Myometrial cell (primary cell): ENCODE data around the gene SLIT1. TPM values are rescaled to one million over a fixed set of nuclear protein-coding genes. Genes with fewer than 3 reads are reported as not detected.

Source experiments
- total RNA-seq: library from RNA; depleted of rRNA; stranded (reverse); fragments of >200 nt; gene quantifications from 2 replicates; pipeline ENCODE4 v1.2.3, GENCODE V29; 2015

The SLIT1 gene
- not detected in 2 replicates for total RNA-seq

GRCh38 chr10:97185326-97186058 is at the start of gene SLIT1:
SLIT1 (minus strand) TSS chr10:97185959; CDS start chr10:97185674, 285 bp downstream.

Other genes starting within 250 kb of the SLIT1 start
- gene ARHGAP19, start 106.7 kb upstream of the SLIT1 start, total RNA-seq = 8.9 and 10.8 TPM in 2 replicates
- gene FRAT1, start 133.3 kb upstream of the SLIT1 start, total RNA-seq = 1.4 and 1.9 TPM in 2 replicates
- gene FRAT2, start 148.8 kb upstream of the SLIT1 start, total RNA-seq = 4.9 and 6.2 TPM in 2 replicates
- gene RRP12, start 215.4 kb upstream of the SLIT1 start, total RNA-seq = 24.3 and 31.4 TPM in 2 replicates
- 803 and 845 TPM in 2 replicates for gene PGAM1, start 240.2 kb upstream of the SLIT1 start, total RNA-seq